IMR-90 (cell line): ENCODE data around the gene ZNF775.

ENCODE experiments used
- CTCF ChIP-seq: conservative IDR thresholded peaks from 2 replicates; pipeline ENCODE4 v1.5.1; 2012; ENCODE audit warnings: mild to moderate bottlenecking, low read depth, low read length, improper control_type of control experiment
- ELK1 ChIP-seq: fragments of 150-350 bp; IDR thresholded peaks from 2 replicates; pipeline ENCODE4 v1.6.1; 2016; ENCODE audit warnings: low read depth, mild to moderate bottlenecking, low read length, moderate library complexity, borderline replicate concordance
- MAFK ChIP-seq: IDR thresholded peaks from 2 replicates; pipeline ENCODE4 v1.6.1; 2012; ENCODE audit warnings: low read depth, low read length, improper control_type of control experiment
- NFE2L2 ChIP-seq: fragments of 150-350 bp; IDR thresholded peaks from 2 replicates; pipeline ENCODE4 v1.6.1; 2016; ENCODE audit warnings: low read depth, mild to moderate bottlenecking, low read length
- POLR2A ChIP-seq: IDR thresholded peaks from 2 replicates; pipeline ENCODE4 v1.6.1; 2012; ENCODE audit warnings: mild to moderate bottlenecking, low read depth, low read length
- RAD21 ChIP-seq: IDR thresholded peaks from 2 replicates; pipeline ENCODE4 v1.6.1; 2012; ENCODE audit warnings: low read length, improper control_type of control experiment
- RCOR1 ChIP-seq: IDR thresholded peaks from 2 replicates; pipeline ENCODE4 v1.6.1; 2012; ENCODE audit warnings: mild to moderate bottlenecking, low read length, improper control_type of control experiment; ENCODE audit not compliant: insufficient replicate concordance
- RFX5 ChIP-seq: IDR thresholded peaks from 2 replicates; pipeline ENCODE4 v1.8.0; 2012; ENCODE audit warnings: low read depth, mild to moderate bottlenecking, low read length, moderate library complexity
- SMC3 ChIP-seq: fragments of 150-350 bp; IDR thresholded peaks from 2 replicates; pipeline ENCODE4 v1.6.1; 2016; ENCODE audit warnings: low read depth, mild to moderate bottlenecking, antibody characterized with exemption, low read length, moderate library complexity
- USF2 ChIP-seq: fragments of 150-350 bp; IDR thresholded peaks from 2 replicates; pipeline ENCODE4 v1.6.1; 2017; ENCODE audit warnings: mild to moderate bottlenecking, antibody characterized with exemption, low read length, low read depth

GRCh38 chr7:150377635-150378034, 1.5 kb upstream of the ZNF775 start:
- TF ChIP-seq CTCF (no peak), RAD21 (no peak), POLR2A (no peak), MAFK (no peak), RFX5 (no peak), USF2 (no peak), NFE2L2 (no peak), SMC3 (no peak), ELK1 (no peak), RCOR1 (no peak)
